Stimulated activated effector memory CD8-positive, alpha-beta T cell treated with anti-CD3 and anti-CD28 coated beads, Interleukin-12 subunit alpha, Interleukin-12 subunit beta, amount 100 ng/mL, for 72 hours (primary cell): ENCODE results near the gene CRIM1.
A peak's percentile ranks its signal among the peaks of the same experiment; 100 is the strongest.

Experiments used
- ATAC-seq: fragments of 150-1000 bp; cut with Tn5 transposase; 2 replicates; pipeline ENCODE4 v1.10.0; 2021
- DNase-seq, 2 donors: peaks; one replicate each; pipeline ENCODE4 v3.0.0; 2021 to 2022; ENCODE audit warnings: low spot score in 2 of 2
- H3K27ac Mint-ChIP-seq: one replicate; pipeline ENCODE4 v1.8.0; 2022; ENCODE audit warnings: mild to moderate bottlenecking, mixed read lengths
- H3K36me3 Mint-ChIP-seq: one replicate; pipeline ENCODE4 v1.8.0; 2022; ENCODE audit warnings: mild to moderate bottlenecking, mixed read lengths
- H3K4me1 Mint-ChIP-seq: one replicate; pipeline ENCODE4 v1.8.0; 2022; ENCODE audit warnings: mixed read lengths
- H3K4me3 Mint-ChIP-seq: one replicate; pipeline ENCODE4 v1.8.0; 2022; ENCODE audit warnings: mild to moderate bottlenecking, mixed read lengths
- H3K9me3 Mint-ChIP-seq: one replicate; pipeline ENCODE4 v1.8.0; 2022; ENCODE audit warnings: mixed read lengths

Gene CRIM1

GRCh38 chr2:36497570-36498163 lies 142.1 kb downstream of the CRIM1 start:
- H3K36me3 Mint-ChIP-seq = peaks cover 29% of the 10 kb centered on the region
- no peak overlapping the region for H3K4me3 Mint-ChIP-seq
- DNase-seq = no peak
- no peaks in the 10 kb centered on the region for H3K9me3 Mint-ChIP-seq
- no peaks in the 10 kb centered on the region for H3K4me1 Mint-ChIP-seq
- H3K27ac Mint-ChIP-seq = no peak overlapping the region
- no peak for ATAC-seq

- peaks cover 29% of the 10 kb centered on the region for H3K36me3 Mint-ChIP-seq
- ATAC-seq = no peak
- H3K27ac Mint-ChIP-seq = no peak overlapping the region
- H3K9me3 Mint-ChIP-seq = no peaks in the 10 kb centered on the region
- no peak overlapping the region for H3K4me3 Mint-ChIP-seq
- H3K4me1 Mint-ChIP-seq = no peaks in the 10 kb centered on the region
- no peak for DNase-seq
Measured at GRCh38 chr2:36499128-36499820, 143.7 kb downstream of the CRIM1 start.

- Mint-ChIP-seq H3K4me3 (no peak overlapping the region), H3K9me3 (no peaks in the 10 kb centered on the region), H3K27ac (no peak overlapping the region), H3K36me3 (peaks cover 29% of the 10 kb centered on the region), H3K4me1 (no peaks in the 10 kb centered on the region)
- DNase-seq = no peak
- ATAC-seq = no peak
Measured at GRCh38 chr2:36500072-36500471, 144.5 kb downstream of the CRIM1 start.

GRCh38 chr2:36502081-36502480 lies 146.5 kb downstream of the CRIM1 start:
- ATAC-seq (no peak), DNase-seq (no peak)
- Mint-ChIP-seq H3K27ac (no peak overlapping the region), H3K9me3 (no peaks in the 10 kb centered on the region), H3K36me3 (peaks cover 29% of the 10 kb centered on the region), H3K4me3 (no peak overlapping the region), H3K4me1 (no peaks in the 10 kb centered on the region)

- DNase-seq (peak in 1 of 2 donors; percentile 6), ATAC-seq (peak; percentile 88)
- Mint-ChIP-seq H3K4me1 (no peaks in the 10 kb centered on the region), H3K4me3 (no peak overlapping the region), H3K9me3 (no peaks in the 10 kb centered on the region), H3K36me3 (peaks cover 9% of the 10 kb centered on the region), H3K27ac (no peak overlapping the region)
Measured at GRCh38 chr2:36507408-36507812, 151.8 kb downstream of the CRIM1 start.

GRCh38 chr2:36509075-36509474 lies 153.5 kb downstream of the CRIM1 start:
- H3K4me3 Mint-ChIP-seq = no peak overlapping the region
- no peaks in the 10 kb centered on the region for H3K9me3 Mint-ChIP-seq
- no peak for ATAC-seq

GRCh38 chr2:36511858-36512603 lies 156.5 kb downstream of the CRIM1 start:
- Mint-ChIP-seq H3K36me3 (peaks cover 53% of the 10 kb centered on the region), H3K4me1 (no peaks in the 10 kb centered on the region), H3K9me3 (no peaks in the 10 kb centered on the region), H3K27ac (no peak overlapping the region), H3K4me3 (no peak overlapping the region)
- ATAC-seq = no peak
- DNase-seq = no peak

More at GRCh38 chr2:36509075-36509474, 153.5 kb downstream of the CRIM1 start:
- no peak overlapping the region for H3K27ac Mint-ChIP-seq
- peaks cover 25% of the 10 kb centered on the region for H3K36me3 Mint-ChIP-seq
- no peak for DNase-seq
- H3K4me1 Mint-ChIP-seq = no peaks in the 10 kb centered on the region

GRCh38 chr2:36512705-36513104 lies 157.1 kb downstream of the CRIM1 start:
- Mint-ChIP-seq H3K9me3 (no peaks in the 10 kb centered on the region), H3K4me1 (no peaks in the 10 kb centered on the region), H3K36me3 (peaks cover 60% of the 10 kb centered on the region), H3K4me3 (no peak overlapping the region), H3K27ac (no peak overlapping the region)
- no peak for ATAC-seq
- no peak for DNase-seq

- H3K36me3 Mint-ChIP-seq = peaks cover 61% of the 10 kb centered on the region
- H3K4me3 Mint-ChIP-seq = no peak overlapping the region
- DNase-seq = no peak
- H3K9me3 Mint-ChIP-seq = no peaks in the 10 kb centered on the region
- H3K4me1 Mint-ChIP-seq = no peaks in the 10 kb centered on the region
- ATAC-seq = no peak
- no peak overlapping the region for H3K27ac Mint-ChIP-seq
Measured at GRCh38 chr2:36513661-36514060, 158.1 kb downstream of the CRIM1 start.

- H3K36me3 Mint-ChIP-seq = peaks cover 68% of the 10 kb centered on the region
- no peaks in the 10 kb centered on the region for H3K9me3 Mint-ChIP-seq
- ATAC-seq (no peak), DNase-seq (no peak)
- H3K27ac Mint-ChIP-seq = no peak overlapping the region
- H3K4me3 Mint-ChIP-seq = no peak overlapping the region
- no peaks in the 10 kb centered on the region for H3K4me1 Mint-ChIP-seq
Measured at GRCh38 chr2:36515538-36515937, 160.0 kb downstream of the CRIM1 start.

GRCh38 chr2:36516136-36516870 lies 160.7 kb downstream of the CRIM1 start:
- no peak overlapping the region for H3K4me3 Mint-ChIP-seq
- DNase-seq = no peak
- H3K36me3 Mint-ChIP-seq = peaks cover 68% of the 10 kb centered on the region
- H3K4me1 Mint-ChIP-seq = no peaks in the 10 kb centered on the region
- ATAC-seq = no peak
- no peaks in the 10 kb centered on the region for H3K9me3 Mint-ChIP-seq
- H3K27ac Mint-ChIP-seq = no peak overlapping the region

- Mint-ChIP-seq H3K27ac (no peak overlapping the region), H3K9me3 (no peaks in the 10 kb centered on the region), H3K36me3 (peaks cover 72% of the 10 kb centered on the region), H3K4me1 (no peaks in the 10 kb centered on the region), H3K4me3 (no peak overlapping the region)
- DNase-seq = no peak
- no peak for ATAC-seq
Measured at GRCh38 chr2:36520431-36520830, 164.9 kb downstream of the CRIM1 start.

GRCh38 chr2:36523153-36523552 lies 167.6 kb downstream of the CRIM1 start:
- no peak for ATAC-seq
- H3K4me3 Mint-ChIP-seq = no peak overlapping the region
- H3K4me1 Mint-ChIP-seq = peaks cover under 1% of the 10 kb centered on the region
- no peak overlapping the region for H3K27ac Mint-ChIP-seq
- no peaks in the 10 kb centered on the region for H3K9me3 Mint-ChIP-seq
- H3K36me3 Mint-ChIP-seq = peaks cover 58% of the 10 kb centered on the region
- no peak for DNase-seq

- ATAC-seq = no peak
- H3K27ac Mint-ChIP-seq = no peak overlapping the region
- DNase-seq = no peak
- H3K36me3 Mint-ChIP-seq = peaks cover 49% of the 10 kb centered on the region
- no peak overlapping the region for H3K4me3 Mint-ChIP-seq
- H3K9me3 Mint-ChIP-seq = no peaks in the 10 kb centered on the region
- H3K4me1 Mint-ChIP-seq = peaks cover 9% of the 10 kb centered on the region
Measured at GRCh38 chr2:36525245-36525644, 169.7 kb downstream of the CRIM1 start.

- Mint-ChIP-seq H3K27ac (no peak overlapping the region), H3K9me3 (no peaks in the 10 kb centered on the region), H3K36me3 (peaks cover 50% of the 10 kb centered on the region), H3K4me1 (peaks cover 9% of the 10 kb centered on the region), H3K4me3 (no peak overlapping the region)
- ATAC-seq (no peak), DNase-seq (no peak)
Measured at GRCh38 chr2:36526226-36526625, 170.6 kb downstream of the CRIM1 start.
